ENCODE data around the gene TXNIP.

The TXNIP gene

GRCh38 chr1:145951526-145951925, 44.9 kb downstream of the TXNIP start:
- ATAC-seq = no peak
- TF ChIP-seq CSRNP3 (CRISPR knock-in tag; IDR thresholded peaks at IDR 0.05) (no peak), TSHZ2 (CRISPR knock-in tag; IDR thresholded peaks at IDR 0.05) (no peak)

- TF ChIP-seq SNAI2 (CRISPR knock-in tag; IDR thresholded peaks at IDR 0.05) (no peak), ZNF565 (CRISPR knock-in tag; conservative IDR thresholded peaks at IDR 0.05; ENCODE audit: low read depth) (no peak), GLIS3 (CRISPR knock-in tag; IDR thresholded peaks at IDR 0.05) (no peak), POU6F1 (CRISPR knock-in tag; IDR thresholded peaks at IDR 0.05; ENCODE audit: borderline replicate concordance, low read depth) (no peak), ESRRG (CRISPR knock-in tag; IDR thresholded peaks at IDR 0.05) (no peak), ZC3H10 (CRISPR knock-in tag; IDR thresholded peaks at IDR 0.05) (no peak), ZNF70 (CRISPR knock-in tag; IDR thresholded peaks at IDR 0.05) (no peak), ZNF8 (CRISPR knock-in tag; IDR thresholded peaks at IDR 0.05) (no peak)
Measured at GRCh38 chr1:145949219-145949618, 47.2 kb downstream of the TXNIP start.

GRCh38 chr1:145947551-145947950, 48.8 kb downstream of the TXNIP start:
- TF ChIP-seq ZNF565 (CRISPR knock-in tag; conservative IDR thresholded peaks at IDR 0.05; ENCODE audit: low read depth) (no peak), TCF4 (CRISPR knock-in tag; IDR thresholded peaks at IDR 0.05; ENCODE audit: borderline replicate concordance) (no peak), CSDC2 (CRISPR knock-in tag; IDR thresholded peaks at IDR 0.05) (no peak), TSHZ2 (CRISPR knock-in tag; IDR thresholded peaks at IDR 0.05) (no peak), ISL1 (CRISPR knock-in tag; IDR thresholded peaks at IDR 0.05) (no peak), ZNF70 (CRISPR knock-in tag; IDR thresholded peaks at IDR 0.05) (no peak), BACH2 (CRISPR knock-in tag; IDR thresholded peaks at IDR 0.05; ENCODE audit: borderline replicate concordance) (no peak)
- ATAC-seq = no peak

More at GRCh38 chr1:145949219-145949618, 47.2 kb downstream of the TXNIP start:
- no peak for ATAC-seq

- no peak for ATAC-seq
- TF ChIP-seq GLIS3 (CRISPR knock-in tag; IDR thresholded peaks at IDR 0.05) (no peak), ZNF565 (CRISPR knock-in tag; conservative IDR thresholded peaks at IDR 0.05; ENCODE audit: low read depth) (no peak), CSRNP3 (CRISPR knock-in tag; IDR thresholded peaks at IDR 0.05) (no peak), OSR1 (CRISPR knock-in tag; IDR thresholded peaks at IDR 0.05) (no peak), ESRRG (CRISPR knock-in tag; IDR thresholded peaks at IDR 0.05) (no peak), PPARA (CRISPR knock-in tag; IDR thresholded peaks at IDR 0.05; ENCODE audit: borderline replicate concordance) (no peak), SNAI2 (CRISPR knock-in tag; IDR thresholded peaks at IDR 0.05) (no peak), TSHZ2 (CRISPR knock-in tag; IDR thresholded peaks at IDR 0.05) (no peak), TOX (CRISPR knock-in tag; IDR thresholded peaks at IDR 0.05; ENCODE audit: borderline replicate concordance) (no peak), BACH2 (CRISPR knock-in tag; IDR thresholded peaks at IDR 0.05; ENCODE audit: borderline replicate concordance) (no peak), ARNTL (CRISPR knock-in tag; IDR thresholded peaks at IDR 0.05; ENCODE audit: borderline replicate concordance, low read depth) (no peak), CREB5 (CRISPR knock-in tag; IDR thresholded peaks at IDR 0.05; ENCODE audit: low read depth) (no peak), ZFP30 (CRISPR knock-in tag; IDR thresholded peaks at IDR 0.05) (no peak), ZC3H10 (CRISPR knock-in tag; IDR thresholded peaks at IDR 0.05) (no peak), TCF4 (CRISPR knock-in tag; IDR thresholded peaks at IDR 0.05; ENCODE audit: borderline replicate concordance) (no peak)
Measured at GRCh38 chr1:145946477-145946986, 49.8 kb downstream of the TXNIP start.

All from SK-N-SH treated with all-trans-retinoic acid at 6 μM for 48 hours (cell line).